HepG2 (cell line): ENCODE measurements around the gene TRIM3. TPM values are rescaled to one million over a fixed set of nuclear protein-coding genes. Genes with fewer than 3 reads are reported as not detected.

ENCODE experiments used
- FOSL1 ChIP-seq: sonication (generic); formaldehyde crosslinking; IDR thresholded peaks from 2 replicates; pipeline ENCODE4 v1.9.0; 2021; ENCODE audit warnings: missing genetic modification reagents, borderline replicate concordance
- GZF1 ChIP-seq: sonication (generic); formaldehyde crosslinking; IDR thresholded peaks from 2 replicates; pipeline ENCODE4 v1.5.1; 2020; ENCODE audit warnings: mild to moderate bottlenecking, missing genetic modification reagents
- KMT2B ChIP-seq: IDR thresholded peaks from 2 replicates; pipeline ENCODE4 v1.6.1; 2016; ENCODE audit warnings: missing genetic modification reagents, missing compliant biosample characterization
- MZF1 ChIP-seq: sonication (generic); formaldehyde crosslinking; IDR thresholded peaks from 2 replicates; pipeline ENCODE4 v1.8.1; 2023; ENCODE audit warnings: mild to moderate bottlenecking, missing genetic modification reagents, borderline replicate concordance
- NR3C1 ChIP-seq: sonication (generic); formaldehyde crosslinking; IDR thresholded peaks from 2 replicates; pipeline ENCODE4 v1.4.0; 2020; ENCODE audit warnings: missing genetic modification reagents
- RELA ChIP-seq: sonication (generic); formaldehyde crosslinking; IDR thresholded peaks from 2 replicates; pipeline ENCODE4 v1.4.0; 2020; ENCODE audit warnings: missing genetic modification reagents
- SIX4 ChIP-seq: sonication (generic); formaldehyde crosslinking; IDR thresholded peaks from 2 replicates; pipeline ENCODE4 v1.4.0; 2020; ENCODE audit warnings: missing genetic modification reagents
- TEAD3 ChIP-seq: optimal IDR thresholded peaks from 2 replicates; pipeline ENCODE3; 2016; ENCODE audit warnings: borderline replicate concordance
- ZMYM3 ChIP-seq: sonication (generic); formaldehyde crosslinking; IDR thresholded peaks from 2 replicates; pipeline ENCODE4 v1.5.1; 2020; ENCODE audit warnings: mild to moderate bottlenecking, missing genetic modification reagents
- ZNF337 ChIP-seq: sonication (generic); formaldehyde crosslinking; IDR thresholded peaks from 2 replicates; pipeline ENCODE4 v1.5.1; 2020; ENCODE audit warnings: missing genetic modification reagents, low read depth, mild to moderate bottlenecking, borderline replicate concordance
- ZNF530 ChIP-seq: sonication (generic); formaldehyde crosslinking; IDR thresholded peaks from 2 replicates; pipeline ENCODE4 v1.5.0; 2020; ENCODE audit warnings: low read depth, mild to moderate bottlenecking, missing genetic modification reagents
- ZNF615 ChIP-seq: sonication (generic); formaldehyde crosslinking; IDR thresholded peaks from 2 replicates; pipeline ENCODE4 v1.5.0; 2020; ENCODE audit warnings: mild to moderate bottlenecking, missing genetic modification reagents, borderline replicate concordance
- ZNF703 ChIP-seq: sonication (generic); formaldehyde crosslinking; IDR thresholded peaks from 2 replicates; pipeline ENCODE4 v1.5.1; 2020; ENCODE audit warnings: missing genetic modification reagents, mild to moderate bottlenecking, moderate library complexity, borderline replicate concordance
- polyA plus RNA-seq, 8 experiments: library from polyadenylated mRNA; depleted of rRNA in 3 of 8; stranded (reverse) in 7 of 8; unstranded in 1 of 8; fragments of >200 nt; fragmentation: Illumina TruSeq in 4 of 8; extraction: Trizol in 4 of 8; gene quantifications; 2 replicates each; pipeline versions ENCODE4 v1.2.1 to v1.2.3, GENCODE V29; 2011 to 2016; ENCODE audit warnings: low read depth in 4 of 8, missing spikeins in 1 of 8, mixed read lengths in 1 of 8; ENCODE audit not compliant: insufficient read depth in 1 of 8
- total RNA-seq, 5 experiments: library from RNA; depleted of rRNA; stranded (reverse); fragments of >200 nt; fragmentation: Illumina TruSeq; extraction: Trizol; gene quantifications; 2 replicates each; pipeline ENCODE4 v1.2.3, GENCODE V29; 2016; ENCODE audit warnings: low read depth in 1 of 5
- TF ChIP-seq, protein P1 (sequence below), 2 experiments: sonication (generic) in 1 of 2; formaldehyde crosslinking in 1 of 2; IDR thresholded peaks; 2 replicates each; pipeline versions ENCODE4 v1.6.1 to v1.9.0; 2014 to 2022; ENCODE audit warnings: antibody characterized with exemption in 1 of 2, borderline replicate concordance in 1 of 2, inconsistent platforms in 1 of 2, low read depth in 1 of 2, missing genetic modification reagents in 1 of 2
- TF ChIP-seq, protein P2 (sequence below): sonication (generic); formaldehyde crosslinking; IDR thresholded peaks from 2 replicates; pipeline ENCODE4 v1.8.1; 2022; ENCODE audit warnings: mild to moderate bottlenecking, missing genetic modification reagents
- TF ChIP-seq, protein P3 (sequence below): sonication (generic); formaldehyde crosslinking; IDR thresholded peaks from 2 replicates; pipeline ENCODE4 v1.4.0; 2020; ENCODE audit warnings: missing genetic modification reagents
- TF ChIP-seq, protein P4 (sequence below): IDR thresholded peaks from 2 replicates; pipeline ENCODE4 v1.6.1; 2016; ENCODE audit warnings: low read depth, borderline replicate concordance
- TF ChIP-seq, protein P5 (sequence below): sonication (generic); formaldehyde crosslinking; IDR thresholded peaks from 2 replicates; pipeline ENCODE4 v1.8.1; 2023; ENCODE audit warnings: mild to moderate bottlenecking, inconsistent platforms, moderate library complexity, missing genetic modification reagents, borderline replicate concordance

TRIM3 gene
- total and polyA plus RNA-seq, 2 of the 13 experiments (the other 11 are each of a cell fraction or from before 2014, with no cell fraction given): 3.6 to 6.3 TPM

DNA sequence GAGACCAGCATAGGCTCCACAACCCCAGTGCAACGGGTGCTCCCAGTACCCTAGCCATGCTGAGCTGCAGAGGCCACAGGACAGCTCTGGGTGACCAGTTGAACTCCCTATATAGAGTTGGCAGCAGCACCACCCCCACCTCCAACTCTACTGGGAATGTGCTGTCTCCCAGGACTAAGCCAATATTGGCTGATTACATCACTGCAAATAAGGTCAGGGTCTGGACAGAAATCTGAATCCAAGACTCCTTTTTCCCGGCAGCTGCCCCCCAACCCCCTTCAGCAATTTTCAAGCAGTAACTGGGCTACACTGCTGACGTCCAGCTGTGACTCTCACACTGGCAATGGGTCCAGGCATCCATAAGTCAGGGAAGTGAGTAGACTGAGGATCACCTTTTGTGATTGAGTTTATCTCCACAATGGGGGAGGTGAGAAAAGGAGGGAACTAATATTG lies 32.8 kb downstream of the TRIM3 start, which contains the start of gene HPX (continued):
- TF ChIP-seq, protein P1, sequence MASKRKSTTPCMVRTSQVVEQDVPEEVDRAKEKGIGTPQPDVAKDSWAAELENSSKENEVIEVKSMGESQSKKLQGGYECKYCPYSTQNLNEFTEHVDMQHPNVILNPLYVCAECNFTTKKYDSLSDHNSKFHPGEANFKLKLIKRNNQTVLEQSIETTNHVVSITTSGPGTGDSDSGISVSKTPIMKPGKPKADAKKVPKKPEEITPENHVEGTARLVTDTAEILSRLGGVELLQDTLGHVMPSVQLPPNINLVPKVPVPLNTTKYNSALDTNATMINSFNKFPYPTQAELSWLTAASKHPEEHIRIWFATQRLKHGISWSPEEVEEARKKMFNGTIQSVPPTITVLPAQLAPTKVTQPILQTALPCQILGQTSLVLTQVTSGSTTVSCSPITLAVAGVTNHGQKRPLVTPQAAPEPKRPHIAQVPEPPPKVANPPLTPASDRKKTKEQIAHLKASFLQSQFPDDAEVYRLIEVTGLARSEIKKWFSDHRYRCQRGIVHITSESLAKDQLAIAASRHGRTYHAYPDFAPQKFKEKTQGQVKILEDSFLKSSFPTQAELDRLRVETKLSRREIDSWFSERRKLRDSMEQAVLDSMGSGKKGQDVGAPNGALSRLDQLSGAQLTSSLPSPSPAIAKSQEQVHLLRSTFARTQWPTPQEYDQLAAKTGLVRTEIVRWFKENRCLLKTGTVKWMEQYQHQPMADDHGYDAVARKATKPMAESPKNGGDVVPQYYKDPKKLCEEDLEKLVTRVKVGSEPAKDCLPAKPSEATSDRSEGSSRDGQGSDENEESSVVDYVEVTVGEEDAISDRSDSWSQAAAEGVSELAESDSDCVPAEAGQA (IDR thresholded peaks at IDR 0.05; ENCODE audit: low read depth): no peak
- TF ChIP-seq, protein P1 (CRISPR knock-in tag; IDR thresholded peaks at IDR 0.05; ENCODE audit: borderline replicate concordance): no peak
- TF ChIP-seq SIX4 (CRISPR knock-in tag) (peak; percentile 95), ZNF530 (no peak), ZNF703 (CRISPR knock-in tag) (no peak), ZNF615 (CRISPR knock-in tag) (0 out of 2 replicates have a peak, but pooled peaks have one; percentile 22), MZF1 (CRISPR knock-in tag) (no peak), RELA (CRISPR knock-in tag) (no peak), ZNF337 (CRISPR knock-in tag) (no peak), TEAD3 (CRISPR knock-in tag) (peak; percentile 69), NR3C1 (CRISPR knock-in tag) (no peak), GZF1 (CRISPR knock-in tag) (no peak), FOSL1 (CRISPR knock-in tag) (no peak), KMT2B (CRISPR knock-in tag) (no peak), ZMYM3 (no peak)
- TF ChIP-seq, protein P2, sequence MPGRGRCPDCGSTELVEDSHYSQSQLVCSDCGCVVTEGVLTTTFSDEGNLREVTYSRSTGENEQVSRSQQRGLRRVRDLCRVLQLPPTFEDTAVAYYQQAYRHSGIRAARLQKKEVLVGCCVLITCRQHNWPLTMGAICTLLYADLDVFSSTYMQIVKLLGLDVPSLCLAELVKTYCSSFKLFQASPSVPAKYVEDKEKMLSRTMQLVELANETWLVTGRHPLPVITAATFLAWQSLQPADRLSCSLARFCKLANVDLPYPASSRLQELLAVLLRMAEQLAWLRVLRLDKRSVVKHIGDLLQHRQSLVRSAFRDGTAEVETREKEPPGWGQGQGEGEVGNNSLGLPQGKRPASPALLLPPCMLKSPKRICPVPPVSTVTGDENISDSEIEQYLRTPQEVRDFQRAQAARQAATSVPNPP (CRISPR knock-in tag): no peak
- TF ChIP-seq, protein P3, sequence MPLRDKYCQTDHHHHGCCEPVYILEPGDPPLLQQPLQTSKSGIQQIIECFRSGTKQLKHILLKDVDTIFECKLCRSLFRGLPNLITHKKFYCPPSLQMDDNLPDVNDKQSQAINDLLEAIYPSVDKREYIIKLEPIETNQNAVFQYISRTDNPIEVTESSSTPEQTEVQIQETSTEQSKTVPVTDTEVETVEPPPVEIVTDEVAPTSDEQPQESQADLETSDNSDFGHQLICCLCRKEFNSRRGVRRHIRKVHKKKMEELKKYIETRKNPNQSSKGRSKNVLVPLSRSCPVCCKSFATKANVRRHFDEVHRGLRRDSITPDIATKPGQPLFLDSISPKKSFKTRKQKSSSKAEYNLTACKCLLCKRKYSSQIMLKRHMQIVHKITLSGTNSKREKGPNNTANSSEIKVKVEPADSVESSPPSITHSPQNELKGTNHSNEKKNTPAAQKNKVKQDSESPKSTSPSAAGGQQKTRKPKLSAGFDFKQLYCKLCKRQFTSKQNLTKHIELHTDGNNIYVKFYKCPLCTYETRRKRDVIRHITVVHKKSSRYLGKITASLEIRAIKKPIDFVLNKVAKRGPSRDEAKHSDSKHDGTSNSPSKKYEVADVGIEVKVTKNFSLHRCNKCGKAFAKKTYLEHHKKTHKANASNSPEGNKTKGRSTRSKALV (CRISPR knock-in tag): no peak
- TF ChIP-seq, protein P4, sequence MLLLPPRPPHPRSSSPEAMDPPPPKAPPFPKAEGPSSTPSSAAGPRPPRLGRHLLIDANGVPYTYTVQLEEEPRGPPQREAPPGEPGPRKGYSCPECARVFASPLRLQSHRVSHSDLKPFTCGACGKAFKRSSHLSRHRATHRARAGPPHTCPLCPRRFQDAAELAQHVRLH: no peak
- TF ChIP-seq, protein P5, sequence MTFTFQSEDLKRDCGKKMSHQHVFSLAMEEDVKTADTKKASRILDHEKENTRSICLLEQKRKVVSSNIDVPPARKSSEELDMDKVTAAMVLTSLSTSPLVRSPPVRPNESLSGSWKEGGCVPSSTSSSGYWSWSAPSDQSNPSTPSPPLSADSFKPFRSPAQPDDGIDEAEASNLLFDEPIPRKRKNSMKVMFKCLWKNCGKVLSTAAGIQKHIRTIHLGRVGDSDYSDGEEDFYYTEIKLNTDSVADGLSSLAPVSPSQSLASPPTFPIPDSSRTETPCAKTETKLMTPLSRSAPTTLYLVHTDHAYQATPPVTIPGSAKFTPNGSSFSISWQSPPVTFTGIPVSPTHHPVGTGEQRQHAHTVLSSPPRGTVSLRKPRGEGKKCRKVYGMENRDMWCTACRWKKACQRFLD: no peak
